ENCODE measurements around the gene AGAP1. TPM values are rescaled to one million over a fixed set of nuclear protein-coding genes. Genes with fewer than 3 reads are reported as not detected.

Gene AGAP1
- total RNA-seq, 6 experiments from 2014 or later, result 8.1 to 11.2 (median 9.8) TPM

DNA sequence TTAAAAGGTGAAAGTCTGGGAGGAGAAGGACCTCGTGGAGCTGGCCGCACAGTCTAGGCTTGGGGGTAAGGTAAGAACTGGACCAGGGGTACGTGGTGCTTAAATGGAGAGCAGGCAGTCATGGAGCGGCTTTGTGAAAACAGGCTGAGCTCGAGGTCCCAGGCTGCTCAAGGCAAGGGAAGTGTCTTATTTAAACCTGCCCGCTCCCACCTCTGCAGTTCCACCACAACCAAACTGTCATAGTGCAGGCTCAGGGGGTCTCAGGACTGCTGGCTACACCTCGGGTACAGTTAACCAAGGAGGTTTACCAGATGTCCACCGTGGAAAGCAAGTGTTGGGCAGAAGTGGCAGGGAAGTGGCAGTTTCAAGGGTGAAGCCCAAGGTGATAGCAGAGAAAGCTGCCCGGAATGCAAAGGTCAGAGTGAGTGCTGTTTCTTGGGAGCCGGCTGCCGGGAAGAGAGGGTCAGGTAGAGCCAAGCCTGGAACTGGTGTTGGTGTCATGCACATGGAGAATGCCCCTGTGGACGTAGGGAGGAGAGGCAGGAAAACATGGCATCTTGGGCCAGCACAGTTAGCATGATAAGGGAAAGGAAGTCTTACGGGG, 471.0 kb downstream of the AGAP1 start:
- 70% methylated on average over 10 of the region's 13 CpGs for WGBS (ENCODE audit: insufficient coverage, low coverage, low lambda C conversion rate, missing lambda C conversion rate)
- Histone ChIP-seq H3K4me3 (no peak overlapping the region), H3K27ac (no peak overlapping the region), H3K4me1 (no peaks in the 10 kb centered on the region), H3K36me3 (no peaks in the 10 kb centered on the region), H3K27me3 (no peaks in the 10 kb centered on the region), H3K9me3 (no peaks in the 10 kb centered on the region)
- intact Hi-C loops (cut with DNase I), result no loop called here
- TF ChIP-seq CTCF (IDR thresholded peaks at IDR 0.05), result no peak
- TF ChIP-seq POLR2A (IDR thresholded peaks at IDR 0.05), result no peak
- DNase-seq (no peak), ATAC-seq (no peak)

DNA sequence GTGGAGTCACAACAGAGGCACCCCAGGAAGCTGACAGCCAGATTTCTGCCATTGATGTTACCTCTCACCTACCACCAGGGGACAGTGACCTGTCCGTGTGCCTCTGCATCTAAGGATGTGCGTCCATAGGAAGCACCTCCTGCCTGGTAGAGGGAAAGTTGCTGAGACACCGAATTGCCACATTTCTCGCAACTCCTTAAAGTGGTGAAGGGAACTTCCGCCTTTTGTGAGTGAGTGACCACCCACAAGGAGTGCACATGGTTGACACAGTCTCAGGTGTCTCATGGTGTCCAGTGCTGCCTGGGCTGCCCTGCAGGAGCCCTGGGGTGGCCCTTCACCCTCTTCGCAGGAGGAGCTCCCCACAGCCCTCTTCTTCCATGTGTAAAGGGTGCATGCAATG, 472.6 kb downstream of the AGAP1 start:
- TF ChIP-seq CTCF (IDR thresholded peaks at IDR 0.05) (no peak), POLR2A (IDR thresholded peaks at IDR 0.05) (no peak)
- intact Hi-C loops (cut with DNase I), result no loop called here

GRCh38 chr2:235966932-235967757, 473.3 kb downstream of the AGAP1 start:
- DNase-seq, result no peak
- Histone ChIP-seq H3K4me1 (no peaks in the 10 kb centered on the region), H3K9me3 (no peaks in the 10 kb centered on the region), H3K4me3 (no peak overlapping the region), H3K27me3 (no peaks in the 10 kb centered on the region), H3K27ac (no peak overlapping the region), H3K36me3 (no peaks in the 10 kb centered on the region)
- ATAC-seq, result no peak
- TF ChIP-seq POLR2A (IDR thresholded peaks at IDR 0.05), result no peak
- no peak for TF ChIP-seq CTCF (IDR thresholded peaks at IDR 0.05)
- whole genome bisulfite sequencing (ENCODE audit: insufficient coverage, low coverage, low lambda C conversion rate, missing lambda C conversion rate), result 92% methylated on average over 26 of the region's 26 CpGs
- intact Hi-C loops (cut with DNase I), result no loop called here

More for the DNA sequence above, 472.6 kb downstream of the AGAP1 start:
- Histone ChIP-seq H3K27ac (no peak overlapping the region), H3K4me3 (no peak overlapping the region), H3K36me3 (no peaks in the 10 kb centered on the region), H3K4me1 (no peaks in the 10 kb centered on the region), H3K9me3 (no peaks in the 10 kb centered on the region), H3K27me3 (no peaks in the 10 kb centered on the region)
- DNase-seq, result no peak
- 80% methylated on average over 1 of the region's 6 CpGs for WGBS (ENCODE audit: insufficient coverage, low coverage, low lambda C conversion rate, missing lambda C conversion rate)
- no peak for ATAC-seq

DNA sequence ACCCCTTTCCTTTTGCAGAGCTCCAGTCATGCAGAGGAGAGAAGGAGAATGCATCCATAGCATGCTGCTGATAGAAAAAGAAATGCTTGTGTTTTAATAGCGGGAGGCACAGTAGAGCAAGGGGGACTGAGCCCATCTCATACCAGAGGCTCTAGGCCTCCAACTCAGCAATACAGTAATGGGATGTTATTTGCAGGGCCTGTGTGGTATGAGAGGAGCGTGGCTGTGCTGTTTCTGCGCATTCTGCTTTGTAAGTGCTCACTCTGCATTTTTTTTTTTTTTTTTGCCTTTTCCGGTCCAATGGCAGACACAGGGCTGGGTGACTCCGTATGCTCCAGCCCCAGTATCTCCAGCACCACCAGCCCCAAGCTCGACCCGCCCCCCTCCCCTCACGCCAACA, 474.3 kb downstream of the AGAP1 start:
- Histone ChIP-seq H3K4me1 (no peaks in the 10 kb centered on the region), H3K4me3 (no peak overlapping the region), H3K27ac (no peak overlapping the region), H3K27me3 (no peaks in the 10 kb centered on the region), H3K9me3 (no peaks in the 10 kb centered on the region), H3K36me3 (no peaks in the 10 kb centered on the region)
- ATAC-seq (no peak), DNase-seq (no peak)
- 97% methylated on average over 6 of the region's 8 CpGs for WGBS (ENCODE audit: insufficient coverage, low coverage, low lambda C conversion rate, missing lambda C conversion rate)
- intact Hi-C loops (cut with DNase I), result no loop called here
- TF ChIP-seq POLR2A (IDR thresholded peaks at IDR 0.05) (no peak), CTCF (IDR thresholded peaks at IDR 0.05) (no peak)

All from right lobe of liver (tissue), 6 donors.